H1 (cell line): ENCODE measurements around the gene CYBB. TPM values are rescaled to one million over a fixed set of nuclear protein-coding genes. Genes with fewer than 3 reads are reported as not detected.

ENCODE experiments used
- CTCF ChIA-PET: fragments of 300-600 bp; sonication (Branson Sonifier 250); formaldehyde crosslinking; loops from one replicate; lab custom pipeline; 2021; ENCODE audit not compliant: partially characterized antibody; lab: Charles Lee
- POLR2A ChIA-PET: fragments of 300-600 bp; sonication (Branson Sonifier 250); formaldehyde crosslinking; loops from one replicate; lab custom pipeline; 2021; ENCODE audit warnings: inconsistent platforms; ENCODE audit not compliant: partially characterized antibody; lab: Charles Lee
- DNase-seq, 2 experiments: peaks; one replicate each; pipeline versions ENCODE4 v3.0.0 to v3.0.0-alpha.2; 2010 to 2022; ENCODE audit warnings: low spot score in 2 of 2, low read depth in 1 of 2, mixed read lengths in 1 of 2
- FAIRE-seq: peaks from 2 replicates; lab custom pipeline; 2011; peaks lifted over from hg19 to GRCh38; lab: Jason Lieb, UNC
- H2AFZ ChIP-seq: 2 replicates; pipeline ENCODE4 v1.8.1; 2012; ENCODE audit warnings: low read length, inconsistent platforms
- H2AK5ac ChIP-seq: 2 replicates; pipeline ENCODE4 v1.6.1; 2013; ENCODE audit warnings: low read depth, low read length
- H2BK120ac ChIP-seq: replicated peaks from 2 replicates; pipeline ENCODE3; 2013; ENCODE audit warnings: low read depth, low read length, inconsistent platforms
- H2BK12ac ChIP-seq: 2 replicates; pipeline ENCODE4 v1.6.1; 2013; ENCODE audit warnings: low read depth, low read length
- H2BK15ac ChIP-seq: 2 replicates; pipeline ENCODE4 v1.6.1; 2013; ENCODE audit warnings: low read length
- H2BK20ac ChIP-seq: 2 replicates; pipeline ENCODE4 v1.6.1; 2013; ENCODE audit warnings: low read length
- H2BK5ac ChIP-seq: 2 replicates; pipeline ENCODE4 v1.6.1; 2013; ENCODE audit warnings: low read depth, low read length
- H3K14ac ChIP-seq: 2 replicates; pipeline ENCODE4 v1.6.1; 2013; ENCODE audit warnings: inconsistent platforms; ENCODE audit not compliant: insufficient read length
- H3K18ac ChIP-seq: 2 replicates; pipeline ENCODE4 v1.6.1; 2013; ENCODE audit warnings: low read length; ENCODE audit errors: extremely low read depth
- H3K23ac ChIP-seq: 2 replicates; pipeline ENCODE4 v1.6.1; 2013; ENCODE audit warnings: inconsistent platforms; ENCODE audit not compliant: insufficient read length
- H3K23me2 ChIP-seq: 2 replicates; pipeline ENCODE4 v1.6.1; 2013; ENCODE audit warnings: low read depth, low read length
- H3K27ac ChIP-seq: 2 replicates; pipeline ENCODE4 v1.6.1; 2011; ENCODE audit warnings: low read depth, low read length, inconsistent platforms
- H3K27me3 ChIP-seq, 4 experiments: replicated peaks in 1 of 4; 1 replicate in 1 of 4; 2 replicates in 3 of 4; pipeline versions ENCODE4 v1.6.1 to v1.8.1; 2011 to 2013; ENCODE audit warnings: low read length in 3 of 4, mild to moderate bottlenecking in 3 of 4, inconsistent platforms in 2 of 4, mixed read lengths in 2 of 4, moderate library complexity in 1 of 4; ENCODE audit not compliant: control insufficient read depth in 3 of 4, insufficient read depth in 3 of 4; ENCODE audit errors: extremely low read depth in 1 of 4
- H3K36me3 ChIP-seq, 4 experiments: 2 replicates each; pipeline versions ENCODE4 v1.6.1 to v1.8.1; 2011 to 2013; ENCODE audit warnings: mild to moderate bottlenecking in 4 of 4, low read length in 3 of 4, moderate library complexity in 2 of 4, control low read depth in 1 of 4, inconsistent platforms in 1 of 4; ENCODE audit not compliant: insufficient read depth in 4 of 4, control insufficient read depth in 2 of 4
- H3K4ac ChIP-seq: replicated peaks from 2 replicates; pipeline ENCODE3; 2013; ENCODE audit warnings: low read length, low read depth, mixed read lengths, inconsistent platforms; ENCODE audit not compliant: insufficient read length
- H3K4me1 ChIP-seq, 4 experiments: replicated peaks in 1 of 4; 1 replicate in 1 of 4; 2 replicates in 3 of 4; pipeline versions ENCODE4 v1.6.1 to v1.8.1; 2011 to 2013; ENCODE audit warnings: low read length in 3 of 4, inconsistent platforms in 2 of 4, mixed read lengths in 1 of 4; ENCODE audit not compliant: insufficient read depth in 4 of 4, control insufficient read depth in 3 of 4
- H3K4me2 ChIP-seq, 2 experiments: 2 replicates each; pipeline versions ENCODE4 v1.6.1 to v1.8.1; 2011 to 2013; ENCODE audit warnings: low read depth in 2 of 2, low read length in 2 of 2, control low read depth in 1 of 2, inconsistent platforms in 1 of 2, mild to moderate bottlenecking in 1 of 2; ENCODE audit not compliant: insufficient read depth in 1 of 2
- H3K4me3 ChIP-seq, 4 experiments: fragments of 200-600, 300-600 bp in 1 of 4; sonication (generic), shearing (Covaris generic), sonication (Bioruptor Twin) in 1 of 4; 2 replicates each; pipeline versions ENCODE4 v1.5.1 to v1.8.1; 2011 to 2016; ENCODE audit warnings: low read length in 4 of 4, low read depth in 3 of 4, control low read depth in 2 of 4, inconsistent platforms in 2 of 4, mild to moderate bottlenecking in 2 of 4, mixed read lengths in 1 of 4, moderate library complexity in 1 of 4; ENCODE audit not compliant: insufficient read depth in 2 of 4; ENCODE audit errors: extremely low read depth in 1 of 4
- H3K56ac ChIP-seq: replicated peaks from 2 replicates; pipeline ENCODE3; 2013; ENCODE audit warnings: low read depth, mild to moderate bottlenecking, mixed read lengths, low read length, inconsistent platforms; ENCODE audit not compliant: insufficient read length
- H3K79me1 ChIP-seq: 2 replicates; pipeline ENCODE4 v1.6.1; 2013; ENCODE audit warnings: low read depth, low read length, control low read depth
- H3K79me2 ChIP-seq, 2 experiments: 2 replicates each; pipeline versions ENCODE4 v1.6.1 to v1.8.1; 2012 to 2013; ENCODE audit warnings: low read length in 2 of 2, mild to moderate bottlenecking in 2 of 2, inconsistent platforms in 1 of 2; ENCODE audit not compliant: insufficient read depth in 2 of 2, control insufficient read depth in 1 of 2
- H3K9ac ChIP-seq, 4 experiments: replicated peaks in 1 of 4; 1 replicate in 1 of 4; 2 replicates in 3 of 4; pipeline versions ENCODE4 v1.6.1 to v1.8.1; 2011 to 2013; ENCODE audit warnings: low read depth in 3 of 4, low read length in 3 of 4, control low read depth in 2 of 4, mild to moderate bottlenecking in 2 of 4, moderate library complexity in 2 of 4, inconsistent platforms in 1 of 4; ENCODE audit errors: extremely low read depth in 1 of 4
- H3K9me3 ChIP-seq, 2 experiments: 2 replicates each; pipeline versions ENCODE4 v1.6.1 to v1.8.1; 2012 to 2013; ENCODE audit warnings: mild to moderate bottlenecking in 2 of 2, moderate library complexity in 2 of 2, control low read depth in 1 of 2, inconsistent platforms in 1 of 2, low read depth in 1 of 2, low read length in 1 of 2, mixed read lengths in 1 of 2; ENCODE audit not compliant: insufficient read depth in 2 of 2
- H4K20me1 ChIP-seq, 2 experiments: replicated peaks in 1 of 2; 2 replicates each; pipeline versions ENCODE3 to v1.8.1; 2011 to 2013; ENCODE audit warnings: inconsistent platforms in 2 of 2, low read length in 2 of 2, mild to moderate bottlenecking in 1 of 2; ENCODE audit not compliant: insufficient read depth in 2 of 2, control insufficient read depth in 1 of 2
- H4K5ac ChIP-seq: 2 replicates; pipeline ENCODE4 v1.6.1; 2013; ENCODE audit warnings: low read length, low read depth, mixed read lengths, inconsistent platforms; ENCODE audit not compliant: insufficient read length
- H4K8ac ChIP-seq: 2 replicates; pipeline ENCODE4 v1.8.0; 2013; ENCODE audit warnings: mild to moderate bottlenecking, moderate library complexity, low read length, inconsistent platforms; ENCODE audit not compliant: insufficient read depth; ENCODE audit errors: extremely low read depth
- H4K91ac ChIP-seq: replicated peaks from 2 replicates; pipeline ENCODE3; 2013; ENCODE audit warnings: low read length, mixed read lengths, inconsistent platforms; ENCODE audit not compliant: insufficient read length
- ASH2L ChIP-seq: fragments of 200-600, 300-600 bp; sonication (generic); IDR thresholded peaks from one replicate; pipeline ENCODE4 v1.7.1; 2017; ENCODE audit warnings: low read length
- E2F6 ChIP-seq: IDR thresholded peaks from 2 replicates; pipeline ENCODE4 v1.6.1; 2012; ENCODE audit warnings: inconsistent platforms
- GTF2F1 ChIP-seq: IDR thresholded peaks from 2 replicates; pipeline ENCODE4 v1.6.1; 2012; ENCODE audit warnings: low read depth, low read length, improper control_type of control experiment, borderline replicate concordance
- JUND ChIP-seq: IDR thresholded peaks from 2 replicates; pipeline ENCODE4 v1.6.1; 2011; ENCODE audit warnings: mild to moderate bottlenecking, improper control_type of control experiment, low read length
- KDM1A ChIP-seq: fragments of 200-600, 300-600 bp; sonication (generic); IDR thresholded peaks from 2 replicates; pipeline ENCODE4 v1.7.1; 2016; ENCODE audit warnings: mild to moderate bottlenecking, low read length, borderline replicate concordance
- POU5F1 ChIP-seq: IDR thresholded peaks from 2 replicates; pipeline ENCODE4 v1.6.1; 2011; ENCODE audit warnings: low read depth, mild to moderate bottlenecking, low read length, moderate library complexity
- WGBS, 2 experiments: shearing (Covaris generic) in 1 of 2; methylation state at CpG; one replicate each; pipeline versions ENCODE4 v1.1.6 to v1.1.7; 2013 to 2015; ENCODE audit warnings: low lambda C conversion rate in 2 of 2, mixed read lengths in 2 of 2, inconsistent platforms in 1 of 2, low coverage in 1 of 2, missing lambda C conversion rate in 1 of 2; ENCODE audit not compliant: insufficient replicate concordance in 2 of 2, insufficient coverage in 1 of 2, insufficient read length in 1 of 2; ENCODE audit errors: extremely low coverage in 1 of 2, missing lambda C conversion rate in 1 of 2; 5-methylcytosine and 5-hydroxymethylcytosine counted together
- polyA plus RNA-seq, 7 experiments: library from polyadenylated mRNA; depleted of rRNA in 3 of 7; stranded (reverse) in 5 of 7; unstranded in 2 of 7; fragments of >200 nt in 5 of 7; fragments of 200-250 nt in 2 of 7; gene quantifications; 1 replicate in 5 of 7; 2 replicates in 1 of 7; 4 replicates in 1 of 7; pipeline versions ENCODE4 v1.2.1 to v1.2.3, GENCODE V29; 2011 to 2013; ENCODE audit warnings: missing spikeins in 2 of 7, mixed read lengths in 2 of 7
- total RNA-seq: library from RNA; stranded (reverse); fragmentation: NEBNext Ultra II Directional; extraction: Animal tissue kit (Norgen Biotek cat#: 25700); gene quantifications from 2 replicates; pipeline ENCODE4 v1.2.1, GENCODE V29; 2021

CYBB gene
- total and polyA plus RNA-seq, 2 of the 8 experiments (the other 6 are each of a cell fraction or from before 2014, with no cell fraction given): 0.03 to 0.09 TPM

GRCh38 chrX:37754516-37754915 lies 25.3 kb upstream of the CYBB start:
- WGBS, 2 experiments: 86% methylated on average over 2 of the region's 2 CpGs; no CpG with 5 or more reads in 1 of the 2 experiments
- Histone ChIP-seq H2BK20ac (no peak overlapping the region), H3K56ac (no peak overlapping the region), H2BK15ac (no peak overlapping the region), H2AFZ (no peak overlapping the region), H3K27me3 (no peaks in the 10 kb centered on the region), H3K4ac (no peak overlapping the region), H3K23ac (no peak overlapping the region), H3K4me3 (no peak overlapping the region), H3K9me3 (no peaks in the 10 kb centered on the region), H2AK5ac (no peak overlapping the region), H3K79me2 (no peaks in the 10 kb centered on the region), H4K91ac (no peak overlapping the region), H4K20me1 (no peaks in the 10 kb centered on the region), H2BK12ac (no peak overlapping the region), H3K4me1 (no peaks in the 10 kb centered on the region), H4K5ac (no peak overlapping the region), H3K23me2 (no peaks in the 10 kb centered on the region), H4K8ac (no peak overlapping the region), H3K9ac (no peak overlapping the region), H3K14ac (no peak overlapping the region), H2BK120ac (no peak overlapping the region), H3K79me1 (no peaks in the 10 kb centered on the region), H3K36me3 (no peaks in the 10 kb centered on the region), H2BK5ac (no peak overlapping the region), H3K18ac (no peak overlapping the region), H3K4me2 (no peak overlapping the region), H3K27ac (no peak overlapping the region)
- no peak for DNase-seq
- no peak for FAIRE-seq
- POLR2A ChIA-PET: no interaction called here
- CTCF ChIA-PET: interaction anchor here (1.3 to 1.7 kb wide), 2 partner anchors 9 to 412 kb away, joined by 4 to 10 read pairs; no protein-coding TSS in a partner anchor
- TF ChIP-seq POU5F1 (no peak), JUND (no peak), GTF2F1 (no peak), KDM1A (no peak), ASH2L (no peak), E2F6 (no peak)
